Peyer's patch (tissue), 4 donors: ENCODE data around the gene ZNF215. TPM values are rescaled to one million over a fixed set of nuclear protein-coding genes. Genes with fewer than 3 reads are reported as not detected.
"Not testable (repeated sequence)": the region's sequence is repeated elsewhere in the genome, so short reads cannot be mapped to it uniquely, and the experiment has no call there.

Experiments used
- DNase-seq, 3 donors: peaks; one replicate each; pipeline ENCODE4 v3.0.0-alpha.2; 2017 to 2019
- H3K27ac ChIP-seq, 4 donors: fragments of 200-600 bp; sonication (generic); one replicate each; pipeline ENCODE4 v1.5.1; 2016 to 2019
- H3K27me3 ChIP-seq, 2 donors: fragments of 200-600 bp; sonication (generic); one replicate each; pipeline ENCODE4 v1.5.1; 2019
- H3K36me3 ChIP-seq, 3 donors: fragments of 200-600 bp; sonication (generic); one replicate each; pipeline ENCODE4 v1.5.1; 2016 to 2019
- H3K4me1 ChIP-seq, 4 donors: fragments of 200-600 bp; sonication (generic); one replicate each; pipeline ENCODE4 v1.5.1; 2016 to 2019
- H3K4me3 ChIP-seq, 4 donors: fragments of 200-600 bp; sonication (generic); 1 replicate in 3 of 4; 2 replicates in 1 of 4; pipeline ENCODE4 v1.5.1; 2016 to 2019; ENCODE audit warnings: mild to moderate bottlenecking in 1 of 4
- H3K9me3 ChIP-seq, 4 donors: fragments of 200-600 bp; sonication (generic); one replicate each; pipeline ENCODE4 v1.5.1; 2016 to 2019; ENCODE audit warnings: mild to moderate bottlenecking in 1 of 4
- POLR2A ChIP-seq, 2 donors: fragments of 450-650 bp; IDR thresholded peaks; one replicate each; pipeline ENCODE4 v1.5.1; 2017; ENCODE audit warnings: antibody characterized with exemption in 2 of 2, mild to moderate bottlenecking in 2 of 2, moderate library complexity in 2 of 2
- total RNA-seq, 4 donors: library from RNA; depleted of rRNA; stranded (reverse); fragments of >200 nt; gene quantifications; one replicate each; pipeline ENCODE4 v1.1.0, GENCODE V29; 2016
- TF ChIP-seq, protein P1 (sequence below), 6 experiments: fragments of 450-650 bp in 4 of 6; fragments of 200-600 bp in 2 of 6; sonication (generic) in 1 of 6; IDR thresholded peaks; one replicate each; pipeline ENCODE4 v1.5.1; 2017 to 2019; ENCODE audit warnings: antibody characterized with exemption in 6 of 6, mild to moderate bottlenecking in 3 of 6, moderate library complexity in 1 of 6

Gene ZNF215
- total RNA-seq, 4 donors from 2014 or later, result 5.1 to 19.8 (median 10.4) TPM

DNA sequence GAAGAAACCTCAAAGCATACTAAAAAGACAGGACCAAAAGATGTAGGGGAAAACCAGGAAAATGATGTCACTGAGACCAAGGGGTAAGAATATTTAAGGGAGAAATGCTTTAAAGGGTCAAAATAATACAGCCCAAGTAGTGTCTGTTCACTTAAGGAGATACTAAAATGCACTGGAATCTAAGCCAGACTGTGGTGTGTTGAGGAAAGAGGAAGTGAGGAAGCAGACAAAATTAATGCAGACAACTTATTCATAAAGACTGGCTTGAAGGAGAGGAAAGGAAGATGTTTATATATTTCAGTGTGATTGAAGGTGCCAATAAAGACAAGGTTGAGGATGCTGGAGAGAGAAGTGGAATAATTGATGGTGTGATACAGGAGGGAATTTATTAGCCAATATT is 15.7 kb downstream of the ZNF215 start:
- DNase-seq, result no peak
- no peak overlapping the region for H3K27ac ChIP-seq
- H3K4me3 ChIP-seq, result no peak overlapping the region
- no peaks in the 10 kb centered on the region for H3K9me3 ChIP-seq
- no peaks in the 10 kb centered on the region for H3K27me3 ChIP-seq
- no peaks in the 10 kb centered on the region for H3K4me1 ChIP-seq
- no peaks in the 10 kb centered on the region for H3K36me3 ChIP-seq
- TF ChIP-seq, protein P1, sequence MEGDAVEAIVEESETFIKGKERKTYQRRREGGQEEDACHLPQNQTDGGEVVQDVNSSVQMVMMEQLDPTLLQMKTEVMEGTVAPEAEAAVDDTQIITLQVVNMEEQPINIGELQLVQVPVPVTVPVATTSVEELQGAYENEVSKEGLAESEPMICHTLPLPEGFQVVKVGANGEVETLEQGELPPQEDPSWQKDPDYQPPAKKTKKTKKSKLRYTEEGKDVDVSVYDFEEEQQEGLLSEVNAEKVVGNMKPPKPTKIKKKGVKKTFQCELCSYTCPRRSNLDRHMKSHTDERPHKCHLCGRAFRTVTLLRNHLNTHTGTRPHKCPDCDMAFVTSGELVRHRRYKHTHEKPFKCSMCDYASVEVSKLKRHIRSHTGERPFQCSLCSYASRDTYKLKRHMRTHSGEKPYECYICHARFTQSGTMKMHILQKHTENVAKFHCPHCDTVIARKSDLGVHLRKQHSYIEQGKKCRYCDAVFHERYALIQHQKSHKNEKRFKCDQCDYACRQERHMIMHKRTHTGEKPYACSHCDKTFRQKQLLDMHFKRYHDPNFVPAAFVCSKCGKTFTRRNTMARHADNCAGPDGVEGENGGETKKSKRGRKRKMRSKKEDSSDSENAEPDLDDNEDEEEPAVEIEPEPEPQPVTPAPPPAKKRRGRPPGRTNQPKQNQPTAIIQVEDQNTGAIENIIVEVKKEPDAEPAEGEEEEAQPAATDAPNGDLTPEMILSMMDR (IDR thresholded peaks at IDR 0.05), result no peak
- TF ChIP-seq POLR2A (IDR thresholded peaks at IDR 0.05), result no peak

DNA sequence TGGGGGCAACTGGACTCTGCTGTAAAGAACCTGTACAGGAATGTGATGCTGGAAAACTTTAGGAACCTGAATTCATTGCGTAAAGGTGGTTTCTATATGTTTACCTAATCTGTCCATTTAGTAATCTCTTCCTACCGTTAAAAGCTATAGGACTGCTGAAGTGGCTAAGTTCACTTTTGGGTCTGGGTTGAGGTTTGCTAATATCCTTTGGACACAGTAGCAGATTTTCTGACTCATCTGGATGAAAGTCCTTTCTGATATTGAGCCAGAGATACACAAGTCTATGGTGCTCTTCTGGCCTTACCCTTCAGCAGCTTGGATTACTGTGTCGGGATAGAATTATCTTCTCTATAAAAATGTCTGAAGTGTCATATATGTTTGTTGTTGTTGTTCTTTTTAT is 16.9 kb downstream of the ZNF215 start:
- H3K4me1 ChIP-seq, result no peaks in the 10 kb centered on the region
- H3K36me3 ChIP-seq, result no peaks in the 10 kb centered on the region
- no peaks in the 10 kb centered on the region for H3K27me3 ChIP-seq
- no peak for DNase-seq
- H3K9me3 ChIP-seq, result no peaks in the 10 kb centered on the region
- H3K27ac ChIP-seq, result no peak overlapping the region
- TF ChIP-seq POLR2A (IDR thresholded peaks at IDR 0.05), result no peak
- H3K4me3 ChIP-seq, result no peak overlapping the region

DNA sequence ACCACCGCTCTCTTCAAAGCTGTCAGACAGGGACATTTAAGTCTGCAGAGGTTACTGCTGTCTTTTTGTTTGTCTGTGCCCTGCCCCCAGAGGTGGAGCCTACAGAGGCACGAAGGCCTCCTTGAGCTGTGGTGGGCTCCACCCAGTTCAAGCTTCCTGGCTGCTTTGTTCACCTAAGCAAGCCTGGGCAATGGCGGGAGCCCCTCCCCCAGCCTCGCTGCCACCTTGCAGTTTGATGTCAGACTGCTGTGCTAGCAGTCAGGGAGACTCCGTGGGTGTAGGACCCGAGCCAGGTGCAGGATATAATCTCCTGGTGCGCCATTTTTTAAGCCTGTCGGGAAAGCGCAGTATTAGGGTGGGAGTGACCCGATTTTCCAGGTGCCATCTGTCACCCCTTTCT is 28.0 kb downstream of the ZNF215 start:
- not testable (repeated sequence) for DNase-seq, H3K36me3 ChIP-seq, H3K27ac ChIP-seq, H3K4me1 ChIP-seq, H3K9me3 ChIP-seq, H3K4me3 ChIP-seq, H3K27me3 ChIP-seq

DNA sequence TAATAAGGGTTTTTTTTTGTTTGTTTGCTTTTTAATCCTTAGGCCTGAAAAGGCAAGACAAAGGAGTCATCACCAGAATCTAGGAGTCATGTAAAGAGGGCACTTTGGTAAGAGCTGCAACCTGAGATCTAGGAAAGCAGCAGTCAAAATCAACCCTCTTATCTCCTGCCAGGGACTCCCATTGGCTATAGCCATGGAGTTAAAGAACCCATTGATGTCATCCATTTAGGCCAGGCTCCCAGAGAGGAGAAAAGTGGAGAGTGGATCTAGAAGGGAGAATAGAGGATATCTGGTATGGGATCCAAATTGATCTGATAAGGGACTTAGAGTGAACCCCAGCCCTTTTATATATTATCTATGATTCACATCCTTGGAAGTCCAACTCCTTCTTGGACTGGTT is 35.9 kb downstream of the ZNF215 start:
- no peak overlapping the region for H3K4me3 ChIP-seq
- H3K4me1 ChIP-seq, result no peaks in the 10 kb centered on the region
- H3K27me3 ChIP-seq, result no peaks in the 10 kb centered on the region
- DNase-seq, result no peak
- no peak overlapping the region for H3K27ac ChIP-seq
- H3K36me3 ChIP-seq, result no peaks in the 10 kb centered on the region
- TF ChIP-seq, protein P1 (IDR thresholded peaks at IDR 0.05), result no peak
- TF ChIP-seq POLR2A (IDR thresholded peaks at IDR 0.05), result no peak
- H3K9me3 ChIP-seq, result peaks cover 0 to 5% (median 0%) of the 10 kb centered on the region in 4 donors

DNA sequence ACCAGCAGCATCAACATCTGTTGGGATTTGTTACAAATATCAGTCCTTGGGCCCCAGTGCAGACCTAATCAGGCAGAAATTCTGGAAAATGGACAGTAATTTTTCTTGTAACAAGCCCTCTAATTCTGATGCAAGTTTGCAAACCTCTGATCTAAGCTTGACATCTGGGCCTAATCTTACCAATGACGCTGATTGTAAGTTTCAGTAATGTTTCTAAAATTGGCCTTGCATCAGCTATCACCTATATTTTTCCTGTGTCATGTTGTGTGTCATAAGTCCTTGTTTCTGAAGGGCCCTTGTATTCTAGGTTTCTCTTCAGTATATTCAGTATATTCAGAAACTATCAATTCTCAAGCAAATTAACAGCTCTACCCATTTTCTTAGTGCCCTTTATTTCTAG is 36.4 kb downstream of the ZNF215 start:
- no peak for DNase-seq
- TF ChIP-seq, protein P1 (IDR thresholded peaks at IDR 0.05), result no peak
- TF ChIP-seq POLR2A (IDR thresholded peaks at IDR 0.05), result no peak
- no peak overlapping the region for H3K4me3 ChIP-seq
- H3K27ac ChIP-seq, result no peak overlapping the region
- H3K27me3 ChIP-seq, result no peaks in the 10 kb centered on the region
- H3K36me3 ChIP-seq, result no peaks in the 10 kb centered on the region
- no peaks in the 10 kb centered on the region for H3K4me1 ChIP-seq
- peaks cover 0 to 5% (median 0%) of the 10 kb centered on the region in 4 donors for H3K9me3 ChIP-seq

DNA sequence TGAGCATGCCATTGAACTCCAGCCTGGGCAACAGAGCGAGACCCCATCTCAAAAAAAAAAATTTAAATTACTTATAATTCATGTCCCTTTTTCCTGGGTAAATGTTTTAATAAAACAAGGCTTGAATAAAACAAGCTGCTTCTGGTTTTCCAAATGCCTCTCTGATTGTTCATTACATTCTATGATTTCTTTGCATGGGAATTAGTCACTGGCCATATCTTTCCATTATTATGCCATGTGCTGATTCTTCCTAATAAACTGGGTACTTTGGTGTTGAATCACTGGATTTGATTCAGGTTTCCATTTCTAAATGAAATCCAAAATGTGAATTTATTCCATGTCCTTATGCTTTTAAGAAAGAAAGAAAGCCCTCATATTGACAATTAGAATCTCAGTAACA is 42.6 kb downstream of the ZNF215 start:
- H3K27me3 ChIP-seq, result no peaks in the 10 kb centered on the region
- H3K36me3 ChIP-seq, result no peaks in the 10 kb centered on the region
- no peak overlapping the region for H3K27ac ChIP-seq
- no peak for DNase-seq
- TF ChIP-seq, protein P1 (IDR thresholded peaks at IDR 0.05), result no peak
- no peak for TF ChIP-seq POLR2A (IDR thresholded peaks at IDR 0.05)
- no peak overlapping the region for H3K4me3 ChIP-seq
- peaks cover 0 to 5% (median 0%) of the 10 kb centered on the region in 4 donors for H3K9me3 ChIP-seq
- no peaks in the 10 kb centered on the region for H3K4me1 ChIP-seq

DNA sequence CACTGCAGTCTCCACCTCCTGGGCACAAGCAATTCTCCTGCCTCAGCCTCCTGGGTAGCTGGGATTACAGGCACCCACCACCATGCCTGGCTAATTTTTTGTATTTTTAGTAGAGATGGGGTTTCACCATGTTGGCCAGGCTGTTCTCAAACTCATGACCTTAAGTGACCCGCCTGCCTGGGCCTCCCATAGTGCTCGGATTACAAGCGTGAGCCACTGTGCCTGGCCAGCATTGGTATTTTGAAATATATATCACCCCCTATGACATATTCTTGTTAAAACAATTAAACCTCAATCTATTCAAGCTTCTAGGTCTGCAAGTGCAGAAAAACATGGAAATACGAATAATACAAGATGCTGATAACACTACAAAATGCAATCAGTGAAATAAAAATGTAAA is 43.6 kb downstream of the ZNF215 start:
- H3K27me3 ChIP-seq, H3K4me3 ChIP-seq, H3K27ac ChIP-seq, H3K9me3 ChIP-seq, DNase-seq, H3K4me1 ChIP-seq, H3K36me3 ChIP-seq: not testable (repeated sequence)
